K562 (cell line): ENCODE data around the gene JPH3. TPM values are rescaled to one million over a fixed set of nuclear protein-coding genes. Genes with fewer than 3 reads are reported as not detected.

Experiments
- BACH1 ChIP-seq: fragments of 200-800 bp; sonication (Bioruptor generic); IDR thresholded peaks from 2 replicates; pipeline ENCODE4 v1.6.1; 2016; ENCODE audit warnings: missing genetic modification characterization, missing compliant biosample characterization
- DIDO1 ChIP-seq: fragments of 450-650 bp; IDR thresholded peaks from 2 replicates; pipeline ENCODE4 v1.6.1; 2016; ENCODE audit warnings: low read depth, missing biosample characterization, missing genetic modification characterization
- HDGF ChIP-seq: fragments of 450-650 bp; IDR thresholded peaks from 2 replicates; pipeline ENCODE4 v1.6.1; 2016
- MXI1 ChIP-seq: IDR thresholded peaks from 2 replicates; pipeline ENCODE4 v1.6.1; 2011; ENCODE audit warnings: low read depth, mild to moderate bottlenecking, improper control_type of control experiment, low read length
- NR2C1 ChIP-seq, 2 experiments: fragments of 450-650 bp; IDR thresholded peaks; 2 replicates each; pipeline ENCODE4 v1.6.1; 2017; ENCODE audit warnings: mild to moderate bottlenecking in 2 of 2, antibody characterized with exemption in 1 of 2, inconsistent platforms in 1 of 2, missing compliant biosample characterization in 1 of 2, missing genetic modification characterization in 1 of 2
- ZNF778 ChIP-seq: fragments of 450-650 bp; formaldehyde crosslinking; IDR thresholded peaks from 2 replicates; pipeline ENCODE4 v1.4.0; 2020; ENCODE audit warnings: mild to moderate bottlenecking, moderate library complexity
- ZSCAN29 ChIP-seq: fragments of 450-650 bp; IDR thresholded peaks from 2 replicates; pipeline ENCODE4 v1.6.1; 2017
- polyA plus RNA-seq, 8 experiments: library from polyadenylated mRNA; depleted of rRNA in 4 of 8; stranded (reverse) in 5 of 8; unstranded in 3 of 8; fragments of >200 nt; fragmentation: Nextera tagmentation in 2 of 8; fragmentation: Illumina TruSeq in 1 of 8; extraction: Ambion mirVana in 2 of 8; extraction: Trizol in 1 of 8; gene quantifications; 2 replicates each; pipeline versions ENCODE4 v1.2.1 to v1.2.3, GENCODE V29; 2011 to 2014; ENCODE audit warnings: inconsistent platforms in 1 of 8, missing spikeins in 1 of 8
- total RNA-seq, 7 experiments: library from RNA; depleted of rRNA in 6 of 7; stranded (reverse); fragments of >200 nt in 6 of 7; fragmentation: Illumina TruSeq in 2 of 7; extraction: Trizol in 2 of 7; gene quantifications; 2 replicates each; pipeline versions ENCODE4 v1.2.1 to v1.2.3, GENCODE V29; 2011 to 2021; ENCODE audit warnings: low replicate concordance in 1 of 7
- TF ChIP-seq, protein P1 (sequence below): fragments of 250-450 bp; sonication (Bioruptor Pico); IDR thresholded peaks from 2 replicates; pipeline ENCODE4 v1.4.0; 2020
- TF ChIP-seq, protein P2 (sequence below): sonication (generic); formaldehyde crosslinking; IDR thresholded peaks from 2 replicates; pipeline ENCODE4 v1.8.0; 2023; ENCODE audit warnings: mild to moderate bottlenecking, missing genetic modification reagents
- TF ChIP-seq, protein P3 (sequence below): IDR thresholded peaks from 2 replicates; pipeline ENCODE4 v1.6.1; 2011; ENCODE audit warnings: borderline replicate concordance, low read depth, mild to moderate bottlenecking, moderate library complexity, low read length; ENCODE audit not compliant: insufficient read depth, poor library complexity, severe bottlenecking
- TF ChIP-seq, protein P4 (sequence below): fragments of 450-650 bp; IDR thresholded peaks from 2 replicates; pipeline ENCODE4 v1.6.1; 2016; ENCODE audit warnings: low read depth, mild to moderate bottlenecking, moderate library complexity

The JPH3 gene
- total and polyA plus RNA-seq, 9 of the 15 experiments (the other 6 are each of a cell fraction or from before 2014, with no cell fraction given) = 0.01 TPM; not detected in 8

DNA sequence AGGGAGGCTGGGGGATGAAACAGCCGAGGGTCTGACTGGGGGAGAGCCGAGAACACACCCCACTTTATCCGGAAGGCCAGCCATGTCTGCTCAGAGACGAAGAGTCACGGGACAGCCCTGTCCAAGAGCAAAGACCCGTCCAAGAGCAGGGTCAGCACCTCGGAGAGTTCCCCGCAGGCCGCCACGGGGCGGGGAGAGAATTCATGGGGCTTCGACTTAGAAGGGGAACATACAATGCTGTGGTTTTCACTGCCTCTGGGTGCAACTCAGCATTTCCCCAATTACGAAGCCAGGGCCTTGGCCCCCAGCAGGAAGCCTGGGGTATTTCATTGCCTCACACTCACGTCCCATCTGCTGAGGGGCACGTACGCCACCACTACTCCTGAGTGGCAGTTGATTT, 59.3 kb downstream of the JPH3 start (continued):
- TF ChIP-seq, protein P1, sequence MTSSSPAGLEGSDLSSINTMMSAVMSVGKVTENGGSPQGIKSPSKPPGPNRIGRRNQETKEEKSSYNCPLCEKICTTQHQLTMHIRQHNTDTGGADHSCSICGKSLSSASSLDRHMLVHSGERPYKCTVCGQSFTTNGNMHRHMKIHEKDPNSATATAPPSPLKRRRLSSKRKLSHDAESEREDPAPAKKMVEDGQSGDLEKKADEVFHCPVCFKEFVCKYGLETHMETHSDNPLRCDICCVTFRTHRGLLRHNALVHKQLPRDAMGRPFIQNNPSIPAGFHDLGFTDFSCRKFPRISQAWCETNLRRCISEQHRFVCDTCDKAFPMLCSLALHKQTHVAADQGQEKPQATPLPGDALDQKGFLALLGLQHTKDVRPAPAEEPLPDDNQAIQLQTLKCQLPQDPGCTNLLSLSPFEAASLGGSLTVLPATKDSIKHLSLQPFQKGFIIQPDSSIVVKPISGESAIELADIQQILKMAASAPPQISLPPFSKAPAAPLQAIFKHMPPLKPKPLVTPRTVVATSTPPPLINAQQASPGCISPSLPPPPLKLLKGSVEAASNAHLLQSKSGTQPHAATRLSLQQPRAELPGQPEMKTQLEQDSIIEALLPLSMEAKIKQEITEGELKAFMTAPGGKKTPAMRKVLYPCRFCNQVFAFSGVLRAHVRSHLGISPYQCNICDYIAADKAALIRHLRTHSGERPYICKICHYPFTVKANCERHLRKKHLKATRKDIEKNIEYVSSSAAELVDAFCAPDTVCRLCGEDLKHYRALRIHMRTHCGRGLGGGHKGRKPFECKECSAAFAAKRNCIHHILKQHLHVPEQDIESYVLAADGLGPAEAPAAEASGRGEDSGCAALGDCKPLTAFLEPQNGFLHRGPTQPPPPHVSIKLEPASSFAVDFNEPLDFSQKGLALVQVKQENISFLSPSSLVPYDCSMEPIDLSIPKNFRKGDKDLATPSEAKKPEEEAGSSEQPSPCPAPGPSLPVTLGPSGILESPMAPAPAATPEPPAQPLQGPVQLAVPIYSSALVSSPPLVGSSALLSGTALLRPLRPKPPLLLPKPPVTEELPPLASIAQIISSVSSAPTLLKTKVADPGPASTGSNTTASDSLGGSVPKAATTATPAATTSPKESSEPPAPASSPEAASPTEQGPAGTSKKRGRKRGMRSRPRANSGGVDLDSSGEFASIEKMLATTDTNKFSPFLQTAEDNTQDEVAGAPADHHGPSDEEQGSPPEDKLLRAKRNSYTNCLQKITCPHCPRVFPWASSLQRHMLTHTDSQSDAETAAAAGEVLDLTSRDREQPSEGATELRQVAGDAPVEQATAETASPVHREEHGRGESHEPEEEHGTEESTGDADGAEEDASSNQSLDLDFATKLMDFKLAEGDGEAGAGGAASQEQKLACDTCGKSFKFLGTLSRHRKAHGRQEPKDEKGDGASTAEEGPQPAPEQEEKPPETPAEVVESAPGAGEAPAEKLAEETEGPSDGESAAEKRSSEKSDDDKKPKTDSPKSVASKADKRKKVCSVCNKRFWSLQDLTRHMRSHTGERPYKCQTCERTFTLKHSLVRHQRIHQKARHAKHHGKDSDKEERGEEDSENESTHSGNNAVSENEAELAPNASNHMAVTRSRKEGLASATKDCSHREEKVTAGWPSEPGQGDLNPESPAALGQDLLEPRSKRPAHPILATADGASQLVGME (CRISPR knock-in tag) = no peak
- TF ChIP-seq, protein P2, sequence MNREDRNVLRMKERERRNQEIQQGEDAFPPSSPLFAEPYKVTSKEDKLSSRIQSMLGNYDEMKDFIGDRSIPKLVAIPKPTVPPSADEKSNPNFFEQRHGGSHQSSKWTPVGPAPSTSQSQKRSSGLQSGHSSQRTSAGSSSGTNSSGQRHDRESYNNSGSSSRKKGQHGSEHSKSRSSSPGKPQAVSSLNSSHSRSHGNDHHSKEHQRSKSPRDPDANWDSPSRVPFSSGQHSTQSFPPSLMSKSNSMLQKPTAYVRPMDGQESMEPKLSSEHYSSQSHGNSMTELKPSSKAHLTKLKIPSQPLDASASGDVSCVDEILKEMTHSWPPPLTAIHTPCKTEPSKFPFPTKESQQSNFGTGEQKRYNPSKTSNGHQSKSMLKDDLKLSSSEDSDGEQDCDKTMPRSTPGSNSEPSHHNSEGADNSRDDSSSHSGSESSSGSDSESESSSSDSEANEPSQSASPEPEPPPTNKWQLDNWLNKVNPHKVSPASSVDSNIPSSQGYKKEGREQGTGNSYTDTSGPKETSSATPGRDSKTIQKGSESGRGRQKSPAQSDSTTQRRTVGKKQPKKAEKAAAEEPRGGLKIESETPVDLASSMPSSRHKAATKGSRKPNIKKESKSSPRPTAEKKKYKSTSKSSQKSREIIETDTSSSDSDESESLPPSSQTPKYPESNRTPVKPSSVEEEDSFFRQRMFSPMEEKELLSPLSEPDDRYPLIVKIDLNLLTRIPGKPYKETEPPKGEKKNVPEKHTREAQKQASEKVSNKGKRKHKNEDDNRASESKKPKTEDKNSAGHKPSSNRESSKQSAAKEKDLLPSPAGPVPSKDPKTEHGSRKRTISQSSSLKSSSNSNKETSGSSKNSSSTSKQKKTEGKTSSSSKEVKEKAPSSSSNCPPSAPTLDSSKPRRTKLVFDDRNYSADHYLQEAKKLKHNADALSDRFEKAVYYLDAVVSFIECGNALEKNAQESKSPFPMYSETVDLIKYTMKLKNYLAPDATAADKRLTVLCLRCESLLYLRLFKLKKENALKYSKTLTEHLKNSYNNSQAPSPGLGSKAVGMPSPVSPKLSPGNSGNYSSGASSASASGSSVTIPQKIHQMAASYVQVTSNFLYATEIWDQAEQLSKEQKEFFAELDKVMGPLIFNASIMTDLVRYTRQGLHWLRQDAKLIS (CRISPR knock-in tag) = no peak
- TF ChIP-seq NR2C1 (IDR thresholded peaks at IDR 0.05) (no peak), NR2C1 (tag; IDR thresholded peaks at IDR 0.05) (0 out of 2 replicates have a peak, but pooled peaks have one; percentile 22), MXI1 (no peak), HDGF (no peak), DIDO1 (tag) (no peak), BACH1 (tag) (no peak), ZSCAN29 (no peak), ZNF778 (CRISPR knock-in tag) (no peak)
- TF ChIP-seq, protein P3, sequence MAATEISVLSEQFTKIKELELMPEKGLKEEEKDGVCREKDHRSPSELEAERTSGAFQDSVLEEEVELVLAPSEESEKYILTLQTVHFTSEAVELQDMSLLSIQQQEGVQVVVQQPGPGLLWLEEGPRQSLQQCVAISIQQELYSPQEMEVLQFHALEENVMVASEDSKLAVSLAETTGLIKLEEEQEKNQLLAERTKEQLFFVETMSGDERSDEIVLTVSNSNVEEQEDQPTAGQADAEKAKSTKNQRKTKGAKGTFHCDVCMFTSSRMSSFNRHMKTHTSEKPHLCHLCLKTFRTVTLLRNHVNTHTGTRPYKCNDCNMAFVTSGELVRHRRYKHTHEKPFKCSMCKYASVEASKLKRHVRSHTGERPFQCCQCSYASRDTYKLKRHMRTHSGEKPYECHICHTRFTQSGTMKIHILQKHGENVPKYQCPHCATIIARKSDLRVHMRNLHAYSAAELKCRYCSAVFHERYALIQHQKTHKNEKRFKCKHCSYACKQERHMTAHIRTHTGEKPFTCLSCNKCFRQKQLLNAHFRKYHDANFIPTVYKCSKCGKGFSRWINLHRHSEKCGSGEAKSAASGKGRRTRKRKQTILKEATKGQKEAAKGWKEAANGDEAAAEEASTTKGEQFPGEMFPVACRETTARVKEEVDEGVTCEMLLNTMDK = no peak
- TF ChIP-seq, protein P4, sequence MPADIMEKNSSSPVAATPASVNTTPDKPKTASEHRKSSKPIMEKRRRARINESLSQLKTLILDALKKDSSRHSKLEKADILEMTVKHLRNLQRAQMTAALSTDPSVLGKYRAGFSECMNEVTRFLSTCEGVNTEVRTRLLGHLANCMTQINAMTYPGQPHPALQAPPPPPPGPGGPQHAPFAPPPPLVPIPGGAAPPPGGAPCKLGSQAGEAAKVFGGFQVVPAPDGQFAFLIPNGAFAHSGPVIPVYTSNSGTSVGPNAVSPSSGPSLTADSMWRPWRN = no peak
